HK-2 (cell line): ENCODE measurements around the gene XPA.
"Not testable (repeated sequence)": the region's sequence is repeated elsewhere in the genome, so short reads cannot be mapped to it uniquely, and the experiment has no call there.

Experiments used
- DNase-seq: peaks from one replicate; pipeline ENCODE4 v3.0.0-alpha.2; 2018; ENCODE audit not compliant: unreplicated experiment

The XPA gene

DNA sequence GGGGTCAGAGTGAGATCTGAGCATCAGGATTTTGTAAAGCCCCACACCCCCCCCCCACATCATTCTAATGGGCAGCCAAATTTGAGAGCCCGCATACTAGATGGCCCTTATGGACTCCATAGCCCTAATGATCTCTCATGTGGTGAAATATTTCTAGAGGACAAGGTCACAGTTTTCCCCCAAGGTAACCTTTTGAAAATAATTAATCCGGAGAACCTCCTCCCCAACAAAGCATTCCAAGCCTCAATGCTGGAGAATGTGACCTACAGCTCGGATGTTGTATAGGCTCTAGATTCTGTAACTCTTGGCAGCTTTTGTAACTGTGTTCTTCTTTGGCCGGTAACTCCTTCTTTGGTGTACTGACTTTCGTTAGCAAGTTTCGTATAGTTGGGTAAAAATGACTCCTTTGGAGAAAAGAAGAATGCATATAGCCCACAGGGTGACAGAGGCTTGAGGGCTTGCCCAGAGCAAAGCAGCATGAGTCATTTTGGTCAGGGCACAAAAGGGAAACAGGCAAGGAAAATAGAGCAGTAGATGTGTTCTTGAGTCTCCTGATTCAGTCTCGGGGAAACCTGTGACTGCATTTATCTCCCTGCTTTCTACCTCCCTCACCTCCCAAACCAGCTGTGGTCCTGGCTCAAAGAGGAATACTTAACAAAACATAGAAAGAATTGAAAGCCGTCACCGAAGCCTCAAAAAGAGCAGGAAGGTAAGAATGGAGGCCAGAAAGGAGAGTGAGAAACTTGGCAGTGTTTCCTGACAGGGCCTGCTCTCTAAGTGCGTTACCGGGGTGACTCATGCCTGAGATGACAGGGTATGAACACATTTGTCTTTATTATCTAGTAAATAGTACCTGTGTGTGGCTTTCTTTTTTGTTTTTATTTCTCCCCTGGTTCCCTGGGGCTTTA is 6.6 kb upstream of the XPA start:
- DNase-seq: peak; percentile 55

DNA sequence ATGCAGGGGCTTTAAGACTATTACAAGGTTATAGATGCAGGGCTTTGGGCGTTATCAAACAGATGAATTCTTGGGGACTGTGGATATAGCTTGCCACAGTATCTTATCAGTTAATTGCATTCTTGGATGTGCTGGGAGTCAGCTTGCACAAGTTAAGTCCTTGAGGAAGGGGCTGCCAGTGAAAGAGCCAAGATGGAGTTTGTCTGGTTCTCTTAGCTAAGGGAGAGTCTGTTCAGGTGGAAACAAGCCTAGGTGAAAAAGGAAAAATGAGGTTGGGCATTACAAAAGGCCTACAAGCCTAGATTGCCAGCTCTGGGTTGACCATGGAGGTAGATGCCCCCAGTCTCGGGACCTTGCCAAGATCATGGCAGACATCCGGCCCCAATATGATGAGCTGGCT is 2.7 kb upstream of the XPA start:
- DNase-seq: not testable (repeated sequence)

- not testable (repeated sequence) for DNase-seq
These were observed 2.1 kb upstream of the XPA start for GRCh38 chr9:97699281-97699680.

DNA sequence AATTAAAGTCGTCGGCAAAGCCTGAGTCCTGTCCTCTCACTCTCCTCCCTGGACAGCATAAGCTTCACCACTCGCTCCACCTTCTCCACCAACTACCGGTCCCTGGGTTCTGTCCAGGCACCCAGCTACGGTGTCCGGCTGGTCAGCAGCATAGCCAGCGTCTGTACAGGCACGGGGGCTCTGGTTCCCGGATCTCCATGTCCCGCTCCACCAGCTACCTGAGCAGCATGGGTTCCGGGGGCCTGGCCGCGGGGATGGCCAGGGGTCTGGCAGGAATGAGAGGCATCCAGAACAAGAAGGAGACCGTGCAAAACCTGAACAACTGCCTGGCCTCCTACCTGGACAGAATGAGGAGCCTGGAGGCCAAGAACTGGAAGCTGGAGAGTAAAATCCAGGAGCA is 1.7 kb upstream of the XPA start:
- no peak for DNase-seq

- no peak for DNase-seq
These were observed 697 bp upstream of the XPA start for GRCh38 chr9:97697837-97698236.

DNA sequence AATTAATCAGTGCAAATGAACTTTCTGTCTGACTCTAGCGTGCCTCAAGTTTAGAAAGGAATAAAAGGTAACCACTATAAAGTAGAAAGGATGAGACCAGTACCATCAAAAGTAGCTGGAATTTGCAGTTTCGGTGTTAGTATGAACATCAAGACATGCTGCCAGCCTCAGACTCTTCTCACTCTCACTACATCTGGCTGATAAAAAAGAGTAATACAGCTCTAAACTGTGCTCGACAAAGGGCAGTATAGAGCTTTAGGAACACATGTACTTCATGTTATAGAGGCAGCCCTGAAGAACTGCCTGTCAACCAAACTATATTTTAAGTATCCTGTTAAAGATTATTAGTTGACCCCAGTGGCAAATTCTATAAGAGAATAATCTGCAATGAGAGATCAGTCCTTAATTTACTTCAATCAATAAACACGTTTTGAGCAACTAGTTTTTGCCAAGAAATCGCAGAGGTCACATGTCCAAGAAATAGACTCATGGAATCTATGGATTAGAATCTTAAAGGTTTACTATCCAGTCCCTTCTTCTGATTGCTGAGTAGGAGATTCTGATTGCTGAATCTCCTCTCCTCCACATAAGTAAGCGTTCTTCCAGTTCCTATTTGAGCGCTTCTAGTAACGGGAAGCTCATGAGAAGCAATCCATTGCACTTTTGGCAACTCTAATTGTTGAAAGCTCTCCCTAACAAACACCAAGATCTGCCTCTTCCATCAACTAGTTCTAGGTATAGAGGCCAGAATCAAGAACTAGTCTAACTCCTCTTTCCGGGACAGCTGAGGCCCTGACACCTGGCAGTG is 941 bp downstream of the XPA start:
- no peak for DNase-seq

- DNase-seq: no peak
These were observed 1.8 kb downstream of the XPA start for GRCh38 chr9:97695390-97695789.

GRCh38 chr9:97694769-97695168 is 2.4 kb downstream of the XPA start:
- DNase-seq: no peak

GRCh38 chr9:97689401-97690180 is 7.5 kb downstream of the XPA start:
- no peak for DNase-seq

DNA sequence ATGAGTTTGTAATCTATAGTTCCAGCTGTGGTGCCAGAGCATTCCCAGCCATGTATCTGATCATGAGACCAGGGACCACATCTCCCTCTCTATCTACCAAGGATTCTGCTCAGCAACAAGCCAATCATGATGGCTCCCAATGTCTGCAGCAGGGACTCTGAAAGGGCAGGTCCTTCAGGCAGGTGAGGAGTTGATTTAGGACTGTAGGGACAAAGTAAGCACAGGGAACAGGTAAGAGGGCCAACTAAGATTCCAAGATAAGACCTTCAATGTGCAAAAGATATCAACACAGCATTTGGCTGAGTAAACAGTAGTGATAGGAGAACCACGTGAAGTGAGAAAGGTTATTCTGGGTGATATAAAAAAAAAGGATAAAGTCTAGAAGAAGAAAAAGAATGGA is 8.5 kb downstream of the XPA start:
- no peak for DNase-seq

GRCh38 chr9:97682242-97682641 is 14.9 kb downstream of the XPA start:
- no peak for DNase-seq

DNA sequence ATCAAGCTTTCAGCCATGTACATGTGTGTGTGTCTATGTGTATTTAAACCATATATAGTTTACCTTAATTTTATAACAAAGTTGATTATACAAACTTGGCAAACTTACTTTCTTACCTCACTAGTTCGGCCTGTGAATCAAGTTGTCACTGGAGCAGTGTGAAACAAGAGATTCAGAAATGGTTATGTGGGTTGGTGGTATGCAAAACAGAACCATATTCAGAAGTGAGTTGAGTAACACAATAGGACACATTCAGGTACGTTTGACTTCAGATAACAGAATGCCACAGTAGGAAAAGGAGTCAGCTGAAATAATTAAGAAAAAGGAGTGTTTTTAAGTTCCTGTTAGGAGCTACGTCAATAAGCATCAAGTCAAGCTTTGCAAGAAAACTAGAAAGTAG is 21.5 kb downstream of the XPA start:
- no peak for DNase-seq

GRCh38 chr9:97673922-97674321 is 23.2 kb downstream of the XPA start:
- DNase-seq: no peak

- DNase-seq: no peak
These were observed 24.7 kb downstream of the XPA start for GRCh38 chr9:97672403-97672802.

DNA sequence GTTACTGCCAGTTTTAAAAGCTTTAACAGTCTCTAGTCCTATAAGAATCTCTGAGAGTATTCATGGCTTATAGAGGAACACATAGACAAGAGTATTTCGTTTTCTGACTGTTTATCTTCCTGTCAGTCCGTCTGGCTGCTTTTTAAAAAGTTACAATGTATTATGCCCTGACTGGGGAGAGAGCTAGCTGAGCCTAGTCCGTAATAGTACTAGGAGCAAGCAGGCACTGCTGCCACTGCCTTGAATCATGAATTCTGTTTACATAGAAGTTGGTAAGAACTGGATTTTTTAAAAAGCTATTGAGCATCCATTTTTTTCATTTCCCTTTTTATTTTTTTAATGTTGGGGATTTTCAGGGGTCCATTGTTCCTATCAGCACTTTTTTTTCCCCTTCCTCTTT is 26.6 kb downstream of the XPA start:
- no peak for DNase-seq

GRCh38 chr9:97668485-97668884 is 28.7 kb downstream of the XPA start:
- DNase-seq: no peak

DNA sequence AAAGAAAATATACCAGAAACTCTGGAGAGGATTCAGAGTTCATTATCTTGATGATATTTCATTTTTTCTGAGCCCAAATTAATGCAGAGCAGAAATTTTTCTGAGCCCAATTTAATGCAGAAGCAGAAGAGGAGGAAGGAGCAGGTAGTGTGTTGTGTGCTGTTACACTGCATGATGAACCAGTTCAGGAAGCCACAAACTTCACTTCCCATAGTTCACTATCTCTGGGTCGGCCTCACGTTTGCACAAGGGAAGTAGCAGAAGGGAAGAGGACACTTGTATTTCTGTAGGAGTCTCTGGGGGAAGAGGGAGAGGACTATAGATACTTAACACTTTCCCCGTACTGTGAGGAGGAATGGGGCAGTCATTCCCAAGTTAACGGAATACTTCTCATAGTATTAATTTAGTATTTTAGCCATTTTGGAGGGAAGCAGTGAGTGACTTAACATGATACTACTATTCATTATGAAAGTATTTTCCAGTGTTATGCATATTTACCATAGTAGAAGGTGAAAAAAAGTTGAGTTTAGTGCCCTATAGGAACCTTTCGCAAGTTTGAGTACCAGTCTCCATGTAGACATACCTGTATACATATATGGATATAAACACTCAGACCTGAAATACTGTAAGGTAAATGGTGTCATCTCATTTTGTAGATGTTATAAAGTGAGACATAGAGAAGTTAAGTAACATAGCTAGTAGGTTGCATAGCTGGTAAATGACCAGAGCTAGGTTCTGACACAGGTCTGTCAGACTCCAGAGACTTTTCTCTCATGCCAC is 30.0 kb downstream of the XPA start:
- no peak for DNase-seq

GRCh38 chr9:97665742-97666141 is 31.4 kb downstream of the XPA start:
- no peak for DNase-seq

DNA sequence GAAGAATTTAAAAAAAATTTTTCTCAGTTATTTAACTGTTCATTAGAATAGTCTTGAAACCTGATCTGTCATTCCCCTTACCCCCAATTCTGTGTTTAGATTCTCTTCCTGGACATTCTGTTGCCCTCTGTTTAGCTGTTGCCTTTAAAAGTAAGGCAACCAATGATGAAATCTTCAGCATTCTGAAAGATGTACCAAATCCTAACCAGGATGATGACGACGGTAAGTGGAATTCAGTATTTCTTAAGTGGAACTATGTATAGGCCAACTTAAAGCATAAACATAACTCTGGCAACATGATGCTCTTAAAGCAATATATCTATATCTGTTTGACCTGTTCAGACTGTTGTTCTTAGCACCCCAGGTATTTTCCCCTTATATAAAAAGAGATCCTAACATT is 36.3 kb downstream of the XPA start:
- DNase-seq: no peak

GRCh38 chr9:97660340-97660739 is 36.8 kb downstream of the XPA start:
- no peak for DNase-seq

- DNase-seq: no peak
These were observed 37.4 kb downstream of the XPA start for GRCh38 chr9:97659771-97660170.
